Immature natural killer cell (primary cell): ENCODE measurements around the gene CPOX. TPM values are rescaled to one million over a fixed set of nuclear protein-coding genes. Genes with fewer than 3 reads are reported as not detected.

ENCODE experiments used
- DNase-seq, 3 donors: peaks; one replicate each; pipeline ENCODE4 v3.0.0; 2022; ENCODE audit warnings: mixed read lengths in 1 of 3
- H3K27ac Mint-ChIP-seq, 6 donors: one replicate each; pipeline ENCODE4 v1.8.0; 2020; ENCODE audit warnings: mixed read lengths in 6 of 6, mild to moderate bottlenecking in 5 of 6, inconsistent platforms in 4 of 6, moderate library complexity in 3 of 6
- H3K27me3 Mint-ChIP-seq, 3 donors: one replicate each; pipeline ENCODE4 v1.8.0; 2020 to 2021; ENCODE audit warnings: low read depth in 3 of 3, mild to moderate bottlenecking in 3 of 3, mixed read lengths in 3 of 3, moderate library complexity in 3 of 3, inconsistent platforms in 1 of 3
- H3K36me3 Mint-ChIP-seq, 3 donors: one replicate each; pipeline ENCODE4 v1.8.0; 2020; ENCODE audit warnings: mixed read lengths in 3 of 3, inconsistent platforms in 2 of 3, mild to moderate bottlenecking in 2 of 3
- H3K4me1 Mint-ChIP-seq, 2 donors: one replicate each; pipeline ENCODE4 v1.8.0; 2020; ENCODE audit warnings: inconsistent platforms in 2 of 2, mild to moderate bottlenecking in 2 of 2, mixed read lengths in 2 of 2, moderate library complexity in 1 of 2
- H3K4me3 Mint-ChIP-seq, 5 donors: one replicate each; pipeline ENCODE4 v1.8.0; 2020; ENCODE audit warnings: mild to moderate bottlenecking in 5 of 5, mixed read lengths in 5 of 5, inconsistent platforms in 3 of 5, moderate library complexity in 3 of 5
- H3K9me3 Mint-ChIP-seq, 6 donors: one replicate each; pipeline ENCODE4 v1.8.0; 2020; ENCODE audit warnings: mild to moderate bottlenecking in 6 of 6, mixed read lengths in 6 of 6, inconsistent platforms in 4 of 6, moderate library complexity in 3 of 6
- polyA plus RNA-seq, 3 donors: library from polyadenylated mRNA; unstranded; fragments of 300-500 nt; fragmentation: Illumina TruSeq; gene quantifications; one replicate each; pipeline ENCODE4 v1.2.3, GENCODE V29; 2021

The CPOX gene
- polyA plus RNA-seq, 3 donors from 2014 or later, result 2.4 to 4.4 TPM; not detected in 1

DNA sequence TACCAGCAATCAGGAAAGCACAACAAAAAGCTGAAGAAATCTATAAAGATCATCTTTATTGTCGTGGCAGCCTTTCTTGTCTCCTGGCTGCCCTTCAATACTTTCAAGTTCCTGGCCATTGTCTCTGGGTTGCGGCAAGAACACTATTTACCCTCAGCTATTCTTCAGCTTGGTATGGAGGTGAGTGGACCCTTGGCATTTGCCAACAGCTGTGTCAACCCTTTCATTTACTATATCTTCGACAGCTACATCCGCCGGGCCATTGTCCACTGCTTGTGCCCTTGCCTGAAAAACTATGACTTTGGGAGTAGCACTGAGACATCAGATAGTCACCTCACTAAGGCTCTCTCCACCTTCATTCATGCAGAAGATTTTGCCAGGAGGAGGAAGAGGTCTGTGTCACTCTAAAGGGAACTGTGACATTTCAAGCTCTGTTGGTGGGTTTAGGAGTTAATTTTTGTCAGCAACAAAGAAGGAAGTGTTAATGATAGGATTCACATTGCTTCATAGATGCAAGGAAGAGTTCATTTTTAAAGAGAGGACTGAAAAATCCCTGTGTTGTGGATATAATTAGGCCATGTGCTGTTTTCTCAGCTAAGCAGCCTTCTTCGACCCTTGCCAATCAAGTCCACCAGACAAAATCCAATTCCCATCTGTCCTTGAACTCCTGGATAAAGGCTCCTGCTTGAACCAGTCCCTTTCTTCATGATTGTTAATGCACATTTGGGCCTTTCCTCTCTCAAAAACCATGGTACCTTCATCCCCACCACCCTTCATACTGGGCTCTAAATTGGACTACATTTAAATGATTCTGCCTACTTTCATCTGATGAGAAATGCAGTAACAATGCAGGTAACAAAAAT is 60.5 kb downstream of the CPOX start:
- H3K27me3 Mint-ChIP-seq, result peaks cover 0 to 8% (median 0%) of the 10 kb centered on the region in 3 donors
- H3K9me3 Mint-ChIP-seq, result no peaks in the 10 kb centered on the region
- no peaks in the 10 kb centered on the region for H3K4me1 Mint-ChIP-seq
- H3K27ac Mint-ChIP-seq, result peak overlapping the region in 1 of 6 donors; percentile 52
- peak overlapping the region in 1 of 5 donors; percentile 49 for H3K4me3 Mint-ChIP-seq
- H3K36me3 Mint-ChIP-seq, result no peaks in the 10 kb centered on the region
- no peak for DNase-seq

DNA sequence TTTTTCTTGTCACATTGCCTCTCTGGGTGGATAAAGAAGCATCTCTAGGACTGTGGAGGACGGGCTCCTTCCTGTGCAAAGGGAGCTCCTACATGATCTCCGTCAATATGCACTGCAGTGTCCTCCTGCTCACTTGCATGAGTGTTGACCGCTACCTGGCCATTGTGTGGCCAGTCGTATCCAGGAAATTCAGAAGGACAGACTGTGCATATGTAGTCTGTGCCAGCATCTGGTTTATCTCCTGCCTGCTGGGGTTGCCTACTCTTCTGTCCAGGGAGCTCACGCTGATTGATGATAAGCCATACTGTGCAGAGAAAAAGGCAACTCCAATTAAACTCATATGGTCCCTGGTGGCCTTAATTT is 61.2 kb downstream of the CPOX start:
- no peak overlapping the region for H3K27ac Mint-ChIP-seq
- no peak for DNase-seq
- no peaks in the 10 kb centered on the region for H3K9me3 Mint-ChIP-seq
- peaks cover 0 to 8% (median 0%) of the 10 kb centered on the region in 3 donors for H3K27me3 Mint-ChIP-seq
- no peaks in the 10 kb centered on the region for H3K4me1 Mint-ChIP-seq
- H3K36me3 Mint-ChIP-seq, result no peaks in the 10 kb centered on the region
- H3K4me3 Mint-ChIP-seq, result peak overlapping the region in 1 of 5 donors; percentile 57

DNA sequence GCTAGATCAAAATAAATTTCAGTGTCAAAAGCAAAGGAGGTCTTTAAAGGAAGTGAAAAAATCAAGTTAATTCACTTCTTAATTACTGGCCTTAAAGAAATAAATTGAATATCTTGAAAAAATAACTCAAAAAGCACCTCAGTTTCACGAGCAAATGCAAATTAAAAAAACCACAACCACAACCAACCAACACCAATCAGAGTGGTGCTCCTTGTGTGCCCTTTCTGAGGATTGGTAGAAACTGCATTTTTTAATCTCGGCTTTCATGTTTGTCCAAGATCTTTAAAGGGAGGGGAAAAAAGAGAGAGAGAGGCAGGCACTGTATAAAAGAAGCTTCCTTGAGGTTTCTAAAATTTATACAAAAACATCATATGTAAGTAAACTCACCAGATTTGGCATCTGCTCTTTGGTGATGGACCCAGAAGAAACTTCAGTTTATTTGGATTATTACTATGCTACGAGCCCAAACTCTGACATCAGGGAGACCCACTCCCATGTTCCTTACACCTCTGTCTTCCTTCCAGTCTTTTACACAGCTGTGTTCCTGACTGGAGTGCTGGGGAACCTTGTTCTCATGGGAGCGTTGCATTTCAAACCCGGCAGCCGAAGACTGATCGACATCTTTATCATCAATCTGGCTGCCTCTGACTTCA is 61.7 kb downstream of the CPOX start, which contains the start of gene GPR15:
Gene GPR15 (plus strand): TSS at position 357 of the 653 bp plus-strand sequence. CDS start 56 bp downstream, at position 413.
- no peaks in the 10 kb centered on the region for H3K4me1 Mint-ChIP-seq
- H3K4me3 Mint-ChIP-seq, result peak within 1 kb of the TSS in 1 of 5 donors; percentile 57
- H3K9me3 Mint-ChIP-seq, result no peaks in the 10 kb centered on the region
- H3K27me3 Mint-ChIP-seq, result peaks cover 0 to 2% (median 0%) of the 10 kb centered on the region in 3 donors
- H3K36me3 Mint-ChIP-seq, result no peaks in the 10 kb centered on the region
- DNase-seq, result no peak
- peak within 1 kb of the TSS in 1 of 6 donors; percentile 52 for H3K27ac Mint-ChIP-seq

DNA sequence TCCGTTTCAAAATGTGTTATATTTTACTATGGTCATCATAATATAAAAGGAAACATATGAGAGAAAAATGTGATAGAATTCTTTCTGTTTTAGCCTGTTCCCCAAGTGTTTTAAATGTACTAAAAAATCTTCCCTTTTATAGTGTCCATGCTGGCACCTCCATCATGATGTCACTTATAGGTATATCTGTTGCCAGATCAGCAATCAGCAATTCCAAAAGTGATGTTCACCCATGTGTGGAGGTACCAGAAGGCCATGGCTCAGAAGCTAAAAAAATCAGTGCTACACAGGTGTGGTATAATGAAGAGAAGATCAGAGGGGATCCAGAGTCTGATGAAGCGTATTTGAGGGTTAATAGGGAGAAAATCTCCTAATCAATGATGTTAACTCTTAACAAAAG is 62.7 kb downstream of the CPOX start:
- Mint-ChIP-seq H3K4me1 (peaks cover 3 to 4% of the 10 kb centered on the region in 2 donors), H3K9me3 (no peaks in the 10 kb centered on the region), H3K4me3 (no peak overlapping the region), H3K27me3 (peaks cover 0 to 2% (median 0%) of the 10 kb centered on the region in 3 donors), H3K36me3 (no peaks in the 10 kb centered on the region), H3K27ac (no peak overlapping the region)
- DNase-seq, result no peak

DNA sequence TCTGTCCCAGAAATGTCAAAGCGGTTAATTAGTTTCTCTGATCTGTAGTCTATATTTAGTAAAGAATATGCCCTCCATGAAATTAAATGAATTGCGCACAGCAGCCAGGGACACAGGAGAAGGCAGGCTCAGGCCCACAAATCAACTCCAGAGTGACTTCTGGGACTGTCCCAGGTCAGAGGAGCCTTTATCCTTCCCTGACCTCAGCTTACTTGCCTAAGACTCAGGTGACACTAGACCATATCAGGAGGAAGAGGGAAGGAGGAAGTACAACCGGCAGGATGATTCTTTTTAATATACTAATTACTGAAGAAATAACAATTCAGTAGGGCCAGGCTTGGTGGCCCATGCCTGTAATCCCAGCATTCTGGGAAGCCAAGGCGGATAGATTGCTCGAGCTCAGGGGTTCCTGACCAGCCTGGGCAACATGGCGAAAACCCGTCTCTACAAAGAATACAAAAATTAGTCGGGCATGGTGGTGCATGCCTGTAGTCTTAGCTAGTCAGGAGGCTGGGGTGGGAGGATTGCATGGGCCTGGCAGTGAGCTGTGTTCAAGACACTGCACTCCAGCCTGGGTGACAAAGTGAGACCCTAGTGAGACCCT is 63.5 kb downstream of the CPOX start:
- Mint-ChIP-seq H3K4me1 (peaks cover 10 to 11% of the 10 kb centered on the region in 2 donors), H3K9me3 (no peaks in the 10 kb centered on the region), H3K27ac (peak overlapping the region in 1 of 6 donors; percentile 40), H3K36me3 (no peaks in the 10 kb centered on the region), H3K4me3 (no peak overlapping the region), H3K27me3 (peaks cover 0 to 4% (median 0%) of the 10 kb centered on the region in 3 donors)
- no peak for DNase-seq

Other genes with a start within 250 kb of the CPOX start
- gene OR5K4, start 239.8 kb downstream of the CPOX start, polyA plus RNA-seq, result not detected
- not detected for gene OR5K3, start 202.9 kb downstream of the CPOX start, polyA plus RNA-seq
- not detected for gene OR5K1, start 130.4 kb downstream of the CPOX start, polyA plus RNA-seq
- gene OR5K2, start 95.9 kb downstream of the CPOX start, polyA plus RNA-seq, result not detected
- 100 to 1,000 TPM in 2 of 3 donors, 10 to 100 TPM in 1; 85.9 to 141 (median 115) TPM for gene CLDND1, start 70.7 kb downstream of the CPOX start, polyA plus RNA-seq
- 1 to 10 TPM in 1 of 3 donors, under 1 TPM in 1, not detected in 1; 0.45 to 1.2 TPM for gene GPR15, start 61.6 kb downstream of the CPOX start, polyA plus RNA-seq
- gene ST3GAL6, start 169.7 kb upstream of the CPOX start, polyA plus RNA-seq, result under 1 TPM in 1 of 3 donors, not detected in 2; 0.57 TPM